ENCODE results near the gene SDCBP2.

The SDCBP2 gene

DNA sequence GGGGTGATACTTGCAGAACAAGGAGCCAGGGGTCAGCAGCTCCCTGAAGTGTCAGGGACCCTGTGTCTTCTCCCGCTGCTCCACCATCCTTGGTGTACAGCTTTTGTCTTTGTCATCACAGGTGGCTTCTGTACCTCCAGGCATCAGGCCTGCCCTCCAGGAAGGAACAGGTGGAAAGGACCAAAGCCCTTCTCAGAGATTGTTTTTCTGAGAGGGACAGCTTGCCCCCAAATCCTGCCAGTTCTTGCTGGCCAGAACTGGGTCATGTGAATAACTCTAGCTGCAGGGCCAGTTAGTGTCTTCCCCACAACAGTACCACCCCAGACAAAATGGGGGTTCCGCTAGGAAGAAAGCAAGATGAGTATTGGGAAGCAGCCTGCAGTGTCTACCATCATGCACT, 31.5 kb downstream of the SDCBP2 start:
- no peak for DNase-seq (ENCODE audit: low read depth, low spot score)

DNA sequence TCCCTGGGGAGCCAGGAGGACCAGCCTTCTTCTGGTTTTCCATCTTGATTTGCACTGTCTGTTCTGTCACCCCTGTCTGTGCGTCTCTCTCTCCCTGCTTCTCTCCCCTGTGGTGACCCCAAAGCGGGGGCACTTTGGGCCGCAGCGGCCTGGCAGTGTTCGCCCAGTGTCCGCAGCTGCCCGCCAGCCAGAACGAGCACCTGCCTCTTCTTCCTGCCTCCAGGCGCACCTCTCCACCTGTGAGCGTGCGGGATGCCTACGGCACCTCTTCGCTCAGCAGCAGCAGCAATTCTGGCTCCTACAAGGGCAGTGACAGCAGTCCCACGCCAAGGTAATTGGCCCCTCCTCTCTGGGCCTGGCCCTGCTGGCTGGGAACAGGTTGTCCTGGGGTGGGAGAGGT, 32.0 kb downstream of the SDCBP2 start:
- no peak for DNase-seq (ENCODE audit: low read depth, low spot score)

GRCh38 chr20:1296117-1296610, 32.8 kb downstream of the SDCBP2 start:
- no peak for DNase-seq (ENCODE audit: low read depth, low spot score)

- DNase-seq (ENCODE audit: low read depth, low spot score): no peak
Observed at GRCh38 chr20:1295276-1295930, 33.5 kb downstream of the SDCBP2 start.

GRCh38 chr20:1294497-1294896, 34.4 kb downstream of the SDCBP2 start:
- no peak for DNase-seq (ENCODE audit: low read depth, low spot score)

DNA sequence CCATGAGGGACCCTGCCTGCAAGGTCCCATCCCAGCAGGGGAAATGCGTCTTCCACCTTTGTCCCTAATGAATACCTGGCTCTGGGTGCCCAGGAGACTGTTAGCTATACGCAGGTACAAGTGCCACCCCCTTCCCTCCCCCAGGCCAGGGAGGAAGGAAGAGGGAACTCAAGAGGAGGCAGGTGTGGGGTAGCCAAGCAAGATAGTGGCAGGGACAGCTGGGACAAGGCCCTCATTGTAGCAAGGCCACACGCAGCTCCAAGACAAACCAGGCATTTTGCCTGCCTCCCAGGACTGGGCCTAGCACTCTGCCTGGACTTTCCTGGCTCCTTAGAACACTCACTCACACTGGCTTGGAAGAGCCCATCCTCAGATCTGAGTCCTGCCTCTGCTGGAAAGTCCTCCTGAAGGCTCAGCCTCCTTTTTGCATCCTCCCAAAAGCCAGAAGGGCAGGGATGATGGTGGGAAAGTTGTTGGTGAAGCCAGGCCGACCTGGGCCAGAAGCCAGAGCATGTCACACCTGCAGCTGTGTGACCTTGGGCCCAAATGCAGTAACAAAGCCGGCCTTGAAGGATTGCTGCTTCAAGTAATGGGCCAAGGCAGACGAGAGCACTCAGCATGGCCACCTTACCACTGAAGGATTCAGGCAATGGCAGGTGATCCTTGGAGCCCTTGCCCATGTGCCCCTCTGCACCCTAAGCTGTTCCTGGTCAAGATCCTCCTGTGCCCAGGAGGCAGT, 35.1 kb downstream of the SDCBP2 start:
- no peak for DNase-seq (ENCODE audit: low read depth, low spot score)

DNA sequence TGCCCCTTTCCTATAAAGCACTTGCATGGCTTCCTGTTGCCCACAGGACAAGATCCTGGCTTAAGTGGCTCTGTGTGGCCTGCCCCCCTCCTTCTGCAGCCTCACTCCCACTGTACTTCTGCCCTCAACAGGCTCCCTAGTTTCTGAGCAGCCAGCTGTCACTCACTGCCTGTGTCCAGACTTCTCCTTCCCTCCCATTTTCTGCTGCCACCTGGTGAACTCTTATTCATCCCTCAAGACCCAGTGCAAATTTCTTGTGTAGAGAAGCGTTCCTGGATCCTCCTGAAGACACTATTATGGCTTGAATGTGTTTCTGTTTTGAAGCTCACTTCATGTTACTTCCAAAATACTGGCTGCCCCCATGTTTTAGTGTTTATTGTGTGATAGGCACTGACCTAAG, 36.3 kb downstream of the SDCBP2 start:
- DNase-seq (ENCODE audit: low read depth, low spot score): no peak

GRCh38 chr20:1291191-1291741, 37.7 kb downstream of the SDCBP2 start:
- DNase-seq (ENCODE audit: low read depth, low spot score): no peak

GRCh38 chr20:1287787-1288569, 41.0 kb downstream of the SDCBP2 start:
- DNase-seq (ENCODE audit: low read depth, low spot score): no peak

DNA sequence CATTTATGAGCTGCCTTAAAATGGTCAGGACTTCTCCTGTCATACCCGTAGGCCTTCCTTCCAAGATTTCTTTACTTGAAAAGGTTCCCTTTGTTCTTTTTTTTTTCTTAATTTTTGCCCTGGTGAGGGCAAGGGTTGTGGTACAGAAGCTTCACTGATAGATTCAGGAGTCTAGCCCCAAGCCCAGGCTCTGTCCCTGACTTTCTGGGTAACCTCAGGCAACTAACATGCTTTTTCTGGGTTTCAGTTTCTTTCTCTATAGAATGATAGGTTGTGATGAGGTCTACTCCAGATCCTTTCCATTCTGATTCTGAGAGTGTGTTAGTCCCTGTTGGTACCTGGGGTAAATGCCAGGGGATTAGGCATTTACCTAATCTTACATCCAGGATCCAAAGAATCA, 41.6 kb downstream of the SDCBP2 start:
- DNase-seq (ENCODE audit: low read depth, low spot score): no peak

- no peak for DNase-seq (ENCODE audit: low read depth, low spot score)
Observed at GRCh38 chr20:1286267-1287024, 42.5 kb downstream of the SDCBP2 start.

DNA sequence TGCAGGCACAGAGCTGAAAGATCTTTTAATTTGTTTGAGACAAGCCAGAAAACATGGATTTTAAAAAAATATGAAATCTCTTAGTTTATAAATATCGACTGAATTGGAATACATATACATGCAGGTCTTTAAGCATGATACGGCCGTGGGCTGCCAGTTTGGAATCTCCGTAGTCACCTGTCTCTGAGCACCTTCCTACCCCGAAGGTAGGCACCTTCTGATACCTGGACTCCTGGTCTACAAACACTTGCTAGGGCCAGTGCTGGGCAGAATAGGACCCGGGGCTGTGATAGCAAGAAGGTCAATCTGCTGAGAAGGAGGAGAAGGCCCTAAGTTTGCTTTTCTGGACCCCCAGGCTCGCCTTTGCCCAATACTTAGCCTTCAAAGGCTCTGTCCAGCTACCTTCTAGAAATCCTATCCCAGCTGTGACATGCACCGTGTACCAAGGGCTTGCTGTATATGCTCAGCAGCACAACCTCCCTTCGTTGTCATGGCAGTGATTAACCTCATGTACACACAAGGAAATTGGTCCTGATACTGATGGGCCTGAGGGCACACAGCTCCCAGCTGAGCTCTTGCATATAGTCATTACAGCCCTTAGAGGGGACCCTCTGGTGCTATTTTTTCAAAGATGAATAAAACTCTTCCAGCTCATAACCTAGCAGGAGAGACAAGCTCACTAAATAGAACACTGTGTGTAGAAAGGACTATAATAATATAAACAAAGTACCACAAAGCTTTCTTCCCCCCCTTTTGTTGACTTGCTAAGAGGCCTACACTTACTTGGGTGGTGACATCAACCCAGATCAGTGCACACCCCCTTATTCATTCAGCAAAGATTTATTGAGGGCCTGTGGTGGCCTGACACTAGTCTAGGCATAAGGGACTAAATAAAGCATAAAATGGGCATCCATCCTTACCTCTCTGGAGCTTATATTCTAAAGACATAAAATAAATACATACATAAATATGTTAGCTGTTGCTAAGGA, 45.1 kb downstream of the SDCBP2 start:
- no peak for DNase-seq (ENCODE audit: low read depth, low spot score)

DNA sequence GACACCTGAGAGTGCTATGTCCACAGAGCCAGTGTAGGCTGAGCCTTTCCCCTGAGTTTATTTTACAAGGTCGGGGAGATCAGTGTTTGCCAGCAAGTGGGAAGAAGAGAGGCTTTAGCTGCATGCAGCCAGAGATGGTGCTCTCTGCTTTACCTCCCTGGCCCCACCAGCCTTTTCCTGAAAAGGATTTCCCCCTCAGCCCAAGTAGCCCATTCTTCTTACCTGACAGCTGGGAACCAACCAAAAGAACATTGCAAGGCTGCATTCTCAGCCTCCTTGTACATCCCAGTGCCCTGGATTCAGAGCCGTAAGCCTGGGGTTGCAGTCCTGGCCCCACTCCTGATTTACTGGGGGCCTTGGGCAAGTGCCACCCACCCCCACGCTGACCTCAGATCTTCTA, 46.0 kb downstream of the SDCBP2 start:
- DNase-seq (ENCODE audit: low read depth, low spot score): no peak

- no peak for DNase-seq (ENCODE audit: low read depth, low spot score)
Observed at GRCh38 chr20:1281279-1282057, 47.5 kb downstream of the SDCBP2 start.

DNA sequence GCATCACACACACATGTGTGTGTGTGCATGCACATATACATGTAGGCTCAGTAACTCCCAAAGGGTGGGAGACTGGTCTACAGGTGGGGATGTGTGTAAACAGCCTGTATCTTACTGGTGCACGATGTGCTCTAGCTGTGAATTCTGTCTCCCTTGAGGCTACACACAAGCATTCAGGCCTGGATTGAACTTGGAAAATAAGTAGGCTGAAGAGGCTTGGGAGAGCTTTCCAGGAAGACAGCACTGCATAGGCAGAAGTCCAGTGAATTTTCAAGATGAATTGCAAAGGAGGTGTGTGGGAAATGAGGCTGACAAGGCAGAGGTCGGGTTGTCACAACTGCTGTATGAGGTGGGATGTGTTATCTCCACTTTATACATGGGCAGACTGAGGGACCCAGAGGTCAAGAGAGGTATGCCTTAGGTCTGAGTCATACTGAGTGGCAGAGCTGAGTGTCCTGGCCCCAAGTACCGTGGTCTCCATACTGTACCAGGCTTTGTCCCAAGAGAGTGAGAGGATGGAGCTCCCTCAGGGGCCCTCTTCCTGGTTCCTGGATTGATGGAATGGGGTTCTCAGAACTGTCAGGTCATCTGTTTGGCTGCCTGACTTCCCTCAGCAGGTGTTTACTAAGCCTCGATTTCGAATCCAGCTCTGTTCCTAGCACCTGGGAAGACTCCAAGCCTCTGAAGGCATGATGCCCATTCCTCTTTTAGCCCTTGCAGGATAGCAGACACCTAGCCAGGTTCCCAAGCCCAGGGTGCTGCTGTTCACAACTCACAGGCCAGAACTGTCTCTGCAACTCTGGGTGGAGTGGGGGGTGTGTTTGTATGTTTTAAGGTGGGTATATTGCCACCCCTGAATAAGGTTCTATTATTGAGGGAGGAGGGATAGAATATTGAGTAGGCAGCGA, 48.5 kb downstream of the SDCBP2 start:
- DNase-seq (ENCODE audit: low read depth, low spot score): no peak

DNA sequence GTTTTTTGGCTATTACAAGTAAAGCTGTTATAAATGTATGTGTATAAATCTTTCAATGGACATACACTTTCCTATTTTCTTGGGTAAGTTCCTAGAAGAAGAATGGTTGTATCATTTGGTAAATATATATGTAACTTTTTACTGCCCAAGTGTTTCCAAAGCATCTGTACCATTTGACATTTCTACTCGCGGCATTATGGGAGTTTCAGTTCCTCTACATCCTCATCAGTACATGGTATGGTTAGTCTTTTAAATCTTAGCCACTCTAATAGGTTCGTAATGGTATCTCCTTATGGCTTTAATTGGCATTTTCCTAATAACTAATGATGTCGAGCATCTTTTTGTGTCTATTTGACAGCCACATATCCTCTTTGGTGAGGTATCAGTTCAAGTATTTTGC, 49.9 kb downstream of the SDCBP2 start:
- no peak for DNase-seq (ENCODE audit: low read depth, low spot score)

DNA sequence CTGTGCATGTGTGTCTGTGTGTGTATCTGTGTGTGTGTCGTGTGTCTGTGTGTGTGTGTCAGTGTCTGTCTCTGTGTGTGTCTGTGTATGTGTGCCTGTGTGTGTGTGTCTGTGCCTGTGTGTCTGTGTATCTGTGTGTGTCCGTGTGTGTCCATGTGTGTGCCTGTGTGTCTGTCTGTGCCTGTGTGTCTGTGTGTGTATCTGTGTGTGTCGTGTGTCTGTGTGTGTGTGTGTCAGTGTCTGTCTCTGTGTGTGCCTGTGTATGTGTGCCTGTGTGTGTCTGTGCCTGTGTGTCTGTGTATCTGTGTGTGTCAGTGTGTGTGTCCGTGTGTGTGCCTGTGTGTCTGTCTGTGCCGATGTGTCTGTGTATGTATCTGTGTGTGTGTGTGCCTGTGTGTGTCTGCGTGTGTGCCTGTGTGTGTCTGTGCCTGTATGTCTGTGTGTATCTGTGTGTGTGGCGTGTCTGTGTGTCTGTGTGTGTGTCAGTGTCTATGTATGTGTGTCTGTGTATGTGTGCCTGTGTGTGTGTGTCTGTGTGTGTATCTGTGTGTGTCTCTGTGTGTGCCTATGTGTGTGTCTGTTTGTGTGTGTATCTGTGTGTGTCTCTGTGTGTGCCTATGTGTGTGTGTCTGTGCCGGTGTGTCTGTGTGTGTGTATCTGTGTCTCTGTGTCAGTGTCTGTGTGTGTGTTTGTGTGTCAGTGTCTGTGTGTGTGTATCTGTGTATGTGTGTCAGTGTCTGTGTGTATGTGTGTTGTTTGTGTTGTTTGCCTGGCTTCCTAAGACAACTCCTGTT, 51.2 kb downstream of the SDCBP2 start:
- DNase-seq (ENCODE audit: low read depth, low spot score): no peak

- DNase-seq (ENCODE audit: low read depth, low spot score): no peak
Observed at GRCh38 chr20:1275919-1276318, 53.0 kb downstream of the SDCBP2 start.
